Prostate gland (tissue), 2 donors: Measurements from ENCODE around the gene PTPN23.

Experiments used
- POLR2A ChIP-seq: fragments of 450-650 bp; IDR thresholded peaks from one replicate; pipeline ENCODE4 v1.6.1; 2016; ENCODE audit warnings: antibody characterized with exemption, mild to moderate bottlenecking
- POLR2AphosphoS5 ChIP-seq: sonication (generic); formaldehyde crosslinking; IDR thresholded peaks from one replicate; pipeline ENCODE4 v1.6.1; 2017; ENCODE audit warnings: antibody characterized with exemption
- TF ChIP-seq, protein P1 (sequence below), 4 experiments: fragments of 200-600 bp in 2 of 4; fragments of 450-650 bp in 2 of 4; sonication (generic) in 2 of 4; IDR thresholded peaks; 1 replicate in 3 of 4; 2 replicates in 1 of 4; pipeline ENCODE4 v1.5.1; 2016 to 2019; ENCODE audit warnings: antibody characterized with exemption in 4 of 4, mild to moderate bottlenecking in 2 of 4, moderate library complexity in 2 of 4

DNA sequence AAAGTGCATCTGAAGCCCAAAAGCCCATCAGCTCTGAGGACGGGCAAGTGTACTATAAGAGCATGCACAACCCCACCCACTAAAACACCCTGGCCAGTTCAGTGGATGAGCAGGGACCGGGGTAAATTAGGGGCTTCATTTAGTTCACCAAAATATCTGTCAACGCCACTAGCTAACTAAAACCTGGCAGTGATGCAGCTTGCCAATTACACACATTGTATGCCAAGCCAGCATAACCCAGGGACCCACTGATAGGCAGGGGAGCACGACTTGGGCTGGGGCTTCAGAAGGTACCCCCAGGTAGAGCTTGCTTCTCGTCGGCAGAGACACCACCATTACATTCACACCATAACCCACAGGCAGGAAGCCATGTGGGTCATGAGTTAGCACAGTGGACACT lies 47.0 kb downstream of the PTPN23 start:
- TF ChIP-seq, protein P1, sequence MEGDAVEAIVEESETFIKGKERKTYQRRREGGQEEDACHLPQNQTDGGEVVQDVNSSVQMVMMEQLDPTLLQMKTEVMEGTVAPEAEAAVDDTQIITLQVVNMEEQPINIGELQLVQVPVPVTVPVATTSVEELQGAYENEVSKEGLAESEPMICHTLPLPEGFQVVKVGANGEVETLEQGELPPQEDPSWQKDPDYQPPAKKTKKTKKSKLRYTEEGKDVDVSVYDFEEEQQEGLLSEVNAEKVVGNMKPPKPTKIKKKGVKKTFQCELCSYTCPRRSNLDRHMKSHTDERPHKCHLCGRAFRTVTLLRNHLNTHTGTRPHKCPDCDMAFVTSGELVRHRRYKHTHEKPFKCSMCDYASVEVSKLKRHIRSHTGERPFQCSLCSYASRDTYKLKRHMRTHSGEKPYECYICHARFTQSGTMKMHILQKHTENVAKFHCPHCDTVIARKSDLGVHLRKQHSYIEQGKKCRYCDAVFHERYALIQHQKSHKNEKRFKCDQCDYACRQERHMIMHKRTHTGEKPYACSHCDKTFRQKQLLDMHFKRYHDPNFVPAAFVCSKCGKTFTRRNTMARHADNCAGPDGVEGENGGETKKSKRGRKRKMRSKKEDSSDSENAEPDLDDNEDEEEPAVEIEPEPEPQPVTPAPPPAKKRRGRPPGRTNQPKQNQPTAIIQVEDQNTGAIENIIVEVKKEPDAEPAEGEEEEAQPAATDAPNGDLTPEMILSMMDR (IDR thresholded peaks at IDR 0.05) = no peak
- no peak for TF ChIP-seq POLR2AphosphoS5
- TF ChIP-seq POLR2A = no peak
